HG02852 (cell line): Measurements from ENCODE around the gene ATG7.
"Not testable (repeated sequence)": the region's sequence is repeated elsewhere in the genome, so short reads cannot be mapped to it uniquely, and the experiment has no call there.

Experiments used
- ATAC-seq: cut with Tn5 transposase; IDR thresholded peaks from one replicate; pipeline ENCODE4 v1.9.1; 2021; ENCODE audit warnings: mild to moderate bottlenecking, moderate library complexity; ENCODE audit not compliant: unreplicated experiment

The ATG7 gene

DNA sequence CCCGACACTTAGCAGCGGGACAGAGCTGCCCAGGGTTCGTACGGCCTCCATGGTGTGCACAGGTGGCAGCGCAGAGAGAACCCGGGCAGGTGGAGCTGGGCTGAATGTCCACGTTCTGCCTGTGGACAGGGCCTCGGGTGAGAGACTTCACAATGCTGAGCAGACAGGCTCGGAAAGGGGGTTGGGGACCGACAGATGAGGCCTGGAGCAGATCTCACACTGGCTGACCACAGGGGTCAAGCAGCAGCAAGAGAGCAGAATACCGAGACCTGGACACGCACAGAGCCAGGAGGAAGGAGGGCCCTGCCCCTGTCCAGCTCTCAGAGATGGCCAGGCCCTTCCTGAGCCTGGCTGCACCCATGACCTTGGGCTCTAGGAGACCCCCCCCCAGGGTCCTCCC is 288.5 kb downstream of the ATG7 start:
- ATAC-seq: no peak

DNA sequence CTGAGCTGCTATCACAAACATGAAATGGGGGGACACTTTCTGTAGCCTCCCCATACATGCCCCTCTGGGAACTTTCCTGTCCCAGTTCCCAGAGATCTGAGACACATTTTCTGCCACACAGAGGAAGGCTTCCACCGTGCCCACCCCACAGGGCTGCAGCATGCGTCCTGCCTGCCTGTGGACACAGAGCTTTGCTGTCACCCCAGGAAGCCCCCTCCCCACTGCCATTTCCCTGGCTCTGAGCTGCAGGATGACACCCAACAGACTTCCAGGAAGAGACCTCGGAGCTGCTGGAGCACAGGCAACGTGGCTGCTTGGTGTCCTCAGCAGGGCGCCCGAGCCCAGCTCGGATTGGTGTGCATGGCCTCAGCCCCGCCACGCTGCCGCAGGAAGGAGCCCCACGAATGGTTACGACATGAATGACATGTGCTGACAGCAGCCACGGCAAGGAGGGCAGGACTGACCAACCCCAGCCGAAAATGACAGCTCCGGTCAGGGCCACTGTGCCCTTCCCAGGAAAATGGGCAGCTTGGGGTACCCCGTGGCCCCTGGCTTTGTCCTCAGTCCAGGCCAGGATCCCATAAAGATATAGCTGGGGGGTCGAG is 290.2 kb downstream of the ATG7 start:
- ATAC-seq: no peak

DNA sequence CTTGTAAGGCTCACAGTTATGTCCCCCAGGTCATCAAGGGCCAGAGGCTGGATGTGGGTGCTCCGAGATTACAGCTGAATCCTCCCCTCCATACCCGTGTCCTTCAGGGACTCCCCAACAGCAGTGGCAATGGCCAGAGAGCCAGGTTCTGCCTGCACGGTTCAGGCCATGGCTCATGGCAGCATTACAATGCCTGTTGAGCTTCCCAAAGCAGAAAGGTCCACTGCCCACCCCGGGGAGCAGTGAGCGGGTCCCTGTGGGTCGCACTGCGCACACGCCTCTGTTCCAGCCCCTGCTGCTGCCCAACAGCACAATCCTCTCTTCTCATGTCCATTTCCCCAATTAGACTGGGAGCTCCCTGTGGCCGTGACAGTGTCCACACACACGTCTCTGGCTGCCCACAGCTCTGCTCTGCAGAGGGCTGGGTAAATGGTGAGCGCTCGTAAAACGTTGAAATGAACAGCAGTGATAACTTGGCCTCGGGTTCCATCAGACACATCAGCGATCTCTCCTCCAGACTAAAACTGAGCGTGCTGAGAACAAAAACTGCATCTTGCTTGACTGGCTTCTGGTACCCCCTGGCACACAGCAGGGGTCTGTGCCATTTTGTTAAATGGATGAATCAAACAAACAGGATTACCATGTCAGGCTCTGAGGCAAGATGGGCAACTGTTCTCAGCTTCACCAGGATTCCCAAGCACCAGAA is 291.1 kb downstream of the ATG7 start:
- no peak for ATAC-seq

DNA sequence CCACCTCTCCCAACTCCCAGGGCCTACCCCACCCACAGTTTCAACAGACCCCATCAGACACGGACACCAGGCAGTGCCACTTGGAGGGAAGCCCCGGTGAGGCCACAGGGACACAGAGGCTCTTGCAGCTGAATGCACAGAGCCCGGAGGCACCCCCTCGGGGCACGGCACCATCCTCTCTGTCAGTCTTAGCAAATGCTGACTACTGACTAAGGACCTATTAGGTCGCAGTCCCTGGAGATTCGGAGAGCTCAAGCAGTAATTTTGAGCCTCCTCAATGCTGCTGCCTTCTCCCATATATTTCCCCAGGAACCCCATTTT is 291.6 kb downstream of the ATG7 start:
- no peak for ATAC-seq

DNA sequence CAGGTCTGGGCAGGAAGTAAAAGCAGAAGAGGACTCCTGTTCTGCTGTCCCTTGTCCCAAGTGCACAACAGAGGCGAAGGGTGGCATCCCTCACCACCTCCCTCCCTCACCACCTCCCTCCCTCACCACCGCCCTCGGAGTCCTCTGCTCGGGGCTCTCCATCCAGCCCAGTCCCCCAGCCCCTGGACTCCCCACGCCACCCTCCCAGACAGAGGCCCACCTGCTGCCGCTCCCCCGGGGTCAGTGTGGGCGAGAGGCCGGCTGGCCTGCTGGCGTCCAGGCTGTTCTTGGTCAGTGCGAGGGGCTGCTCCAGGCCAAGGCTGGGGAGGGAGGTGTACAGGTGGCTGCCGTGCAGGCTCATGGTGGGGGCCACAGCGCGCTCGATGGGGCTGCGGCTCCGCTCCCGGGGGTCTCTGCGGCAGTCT is 292.4 kb downstream of the ATG7 start:
- no peak for ATAC-seq

DNA sequence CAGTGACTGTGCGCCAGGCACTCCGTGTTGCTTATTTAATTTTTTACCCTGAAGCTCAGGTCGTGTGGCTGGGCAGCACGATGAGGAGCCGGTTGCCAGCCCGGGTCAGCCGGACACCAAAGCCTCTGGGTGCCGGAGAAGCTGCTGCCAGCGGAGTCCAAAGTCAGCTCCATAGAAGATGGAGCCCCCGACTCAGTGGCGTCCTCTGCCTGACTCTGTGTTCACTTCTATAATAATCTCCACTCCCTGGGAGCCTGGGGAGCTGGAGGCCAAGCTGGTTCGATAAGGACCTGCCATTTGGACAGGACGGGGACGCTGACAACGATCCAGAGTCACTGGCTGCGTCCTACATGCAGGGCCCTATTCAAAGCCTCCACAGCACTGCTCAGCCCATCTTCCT is 292.9 kb downstream of the ATG7 start:
- no peak for ATAC-seq

DNA sequence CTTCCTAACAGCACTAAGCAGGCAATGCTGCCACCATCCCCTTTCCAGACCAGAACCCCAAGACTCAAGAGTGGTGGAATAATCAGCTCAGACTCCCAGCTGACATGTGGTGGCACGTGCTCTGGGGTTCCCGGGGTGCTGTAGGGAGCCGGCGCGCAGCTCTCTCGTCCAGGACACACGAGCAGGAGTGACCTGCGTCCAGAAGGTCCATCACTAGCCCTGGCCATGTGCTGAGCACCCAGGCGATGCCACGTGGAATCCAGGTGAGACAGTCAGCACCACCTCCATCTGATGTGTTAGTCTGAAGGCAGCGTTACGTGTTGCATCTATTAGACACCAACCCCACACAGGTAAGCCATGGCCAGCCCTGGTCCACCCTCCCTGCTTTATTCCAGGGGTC is 293.3 kb downstream of the ATG7 start:
- ATAC-seq: no peak

DNA sequence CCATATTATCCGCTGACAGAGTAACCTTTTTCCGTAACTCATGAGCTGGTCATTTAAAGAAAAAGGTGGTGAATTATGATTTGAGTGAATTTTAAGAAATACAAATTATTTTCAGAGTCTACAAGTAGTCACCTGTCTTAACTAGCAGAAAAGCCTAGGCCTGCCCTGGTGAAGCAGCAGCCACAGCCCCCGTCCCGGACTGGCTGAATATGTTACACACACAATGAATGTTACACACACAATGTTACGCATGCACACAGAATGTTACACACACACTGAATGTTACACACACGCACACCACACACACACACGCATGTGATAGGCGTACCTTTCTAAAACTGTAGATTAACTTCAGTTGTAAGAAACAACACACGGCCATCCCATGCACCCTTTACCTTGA is 293.7 kb downstream of the ATG7 start:
- ATAC-seq: no peak

DNA sequence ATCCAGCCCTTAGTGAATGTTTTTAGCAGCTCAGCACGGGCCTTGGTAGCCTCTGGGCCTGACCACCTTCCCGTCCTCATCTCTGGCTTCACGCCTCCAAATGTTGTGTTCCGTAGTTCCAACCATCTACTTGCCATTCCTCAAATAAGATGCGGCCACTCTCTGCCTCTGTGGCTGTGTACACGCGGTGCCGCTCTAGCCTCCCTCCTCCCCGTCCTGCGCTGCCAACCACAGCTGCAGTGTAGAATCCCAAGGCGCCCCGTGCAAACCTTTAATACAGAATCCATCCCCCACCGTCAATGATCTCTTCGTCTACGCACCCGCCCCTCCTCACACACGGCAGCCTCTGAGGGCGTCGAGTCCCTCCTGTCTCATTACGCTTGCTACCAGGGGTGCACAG is 294.3 kb downstream of the ATG7 start:
- no peak for ATAC-seq

DNA sequence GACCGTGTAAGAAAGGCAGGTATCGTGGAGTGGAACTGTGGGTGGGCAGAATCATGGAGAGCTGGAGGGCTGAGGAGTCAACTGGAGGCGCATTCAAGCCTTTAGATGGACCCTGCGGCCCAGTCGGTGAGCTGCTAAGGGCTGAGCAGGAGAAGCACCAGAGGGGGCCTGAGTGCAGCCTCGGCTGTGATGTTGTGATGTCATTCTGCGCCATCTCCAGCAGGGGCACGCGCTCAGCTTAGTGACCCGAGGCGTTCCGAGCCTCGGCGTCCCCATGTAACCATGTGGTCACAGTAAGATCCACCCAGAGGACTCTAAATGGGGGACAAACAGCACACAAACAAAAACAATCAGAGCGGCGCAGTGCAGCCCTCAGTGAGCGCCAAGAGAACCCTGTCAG is 294.7 kb downstream of the ATG7 start:
- no peak for ATAC-seq

DNA sequence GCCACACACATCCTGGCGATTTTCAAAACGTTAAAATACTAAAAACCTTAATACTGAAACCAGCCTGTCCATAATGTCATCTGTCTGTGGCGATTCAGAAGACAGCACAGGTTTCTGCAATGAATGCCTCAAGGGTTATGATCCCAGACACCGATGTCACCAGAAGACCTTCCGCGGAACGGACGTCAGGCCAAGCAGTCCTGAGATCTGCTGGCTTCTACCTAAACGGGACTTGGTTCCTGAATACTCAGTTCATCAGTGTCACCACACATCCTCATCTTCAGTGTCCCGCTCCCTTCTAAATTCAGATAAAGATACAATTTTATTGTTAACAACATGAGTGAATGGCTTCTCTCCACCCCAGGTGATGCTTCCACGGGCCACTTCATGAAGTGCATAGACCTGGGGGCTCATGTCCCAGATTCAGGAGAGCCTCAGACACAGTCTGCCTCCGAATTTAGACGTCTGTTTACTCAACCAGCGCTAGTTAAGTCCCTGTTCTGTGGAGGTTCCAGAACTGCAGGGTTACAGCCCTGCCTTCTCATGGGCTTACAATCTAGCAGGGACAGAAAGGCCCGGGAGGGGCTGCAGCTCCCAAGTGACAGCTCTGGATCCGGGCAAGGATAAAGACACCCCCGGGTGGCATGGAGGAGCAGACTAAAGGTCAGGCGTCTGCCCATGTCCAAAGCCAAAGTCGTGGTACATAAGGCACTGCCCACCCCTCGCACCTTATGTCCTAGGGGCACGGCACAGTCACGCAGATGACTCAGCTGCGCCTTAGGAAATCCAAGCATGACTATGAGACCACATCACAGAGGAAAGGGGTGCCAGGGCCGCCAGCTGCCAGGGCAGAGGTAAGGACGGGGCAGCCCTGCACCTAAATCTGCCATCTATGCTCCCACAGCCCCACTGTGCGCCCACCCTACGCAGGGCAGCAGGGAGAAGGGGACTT is 295.6 kb downstream of the ATG7 start:
- ATAC-seq: no peak

DNA sequence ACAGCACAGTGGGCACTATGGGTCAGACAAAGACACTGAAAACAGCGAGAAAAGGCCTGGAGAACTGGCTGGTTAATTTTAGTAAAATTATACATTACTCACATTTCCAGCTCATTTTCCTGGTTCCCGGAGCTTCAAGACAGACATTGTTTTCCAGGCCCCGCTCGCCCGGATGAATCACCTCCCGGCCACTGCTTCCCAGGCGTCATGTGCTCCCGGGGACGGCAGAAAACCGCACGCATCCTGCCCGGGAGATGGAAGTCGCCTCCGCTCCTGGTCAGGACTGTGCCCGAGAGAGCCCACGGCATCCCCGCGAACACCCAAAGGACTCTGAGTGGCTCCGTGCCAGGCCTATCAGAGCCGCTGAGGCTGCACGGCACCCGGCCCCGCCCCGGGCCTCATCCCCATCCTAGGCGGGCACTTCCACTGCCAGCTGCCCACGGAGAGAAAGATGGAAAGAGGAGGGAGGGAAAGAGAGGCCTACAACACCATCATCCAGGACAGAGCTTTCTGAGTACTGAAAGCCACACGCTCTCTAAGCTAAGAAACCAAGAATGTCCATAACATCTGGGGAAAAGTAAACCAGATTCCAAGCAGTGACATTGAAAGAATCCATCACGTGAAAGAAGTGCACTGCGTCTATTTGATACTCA is 296.4 kb downstream of the ATG7 start:
- no peak for ATAC-seq

DNA sequence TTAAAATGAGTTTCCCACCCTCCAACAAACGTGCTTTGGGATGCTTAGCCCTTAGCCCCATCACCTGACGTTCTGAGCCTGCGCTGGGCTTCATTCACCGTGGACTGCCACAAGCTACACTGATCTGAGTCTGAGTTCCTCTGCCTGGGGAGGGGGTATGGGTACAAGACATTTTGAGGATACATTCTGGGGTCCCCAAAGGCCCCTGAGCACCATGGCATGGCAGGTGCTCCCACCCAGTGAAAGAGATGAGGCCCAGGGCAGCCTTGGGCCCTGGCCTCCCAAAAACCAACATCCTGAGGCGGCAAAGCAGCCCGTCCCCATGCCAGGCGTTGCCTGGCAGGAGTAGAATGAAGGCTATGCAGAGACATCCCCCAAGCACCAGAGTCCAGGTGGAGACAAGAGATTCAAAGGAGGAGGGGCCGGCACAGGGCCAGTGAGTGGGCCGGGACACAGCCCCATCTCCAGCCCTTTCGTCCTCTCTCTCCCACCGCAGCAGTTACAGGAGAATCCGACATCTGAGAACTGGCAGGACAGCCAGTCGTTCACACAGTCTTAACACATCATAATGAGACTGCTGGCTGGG is 297.1 kb downstream of the ATG7 start:
- no peak for ATAC-seq

DNA sequence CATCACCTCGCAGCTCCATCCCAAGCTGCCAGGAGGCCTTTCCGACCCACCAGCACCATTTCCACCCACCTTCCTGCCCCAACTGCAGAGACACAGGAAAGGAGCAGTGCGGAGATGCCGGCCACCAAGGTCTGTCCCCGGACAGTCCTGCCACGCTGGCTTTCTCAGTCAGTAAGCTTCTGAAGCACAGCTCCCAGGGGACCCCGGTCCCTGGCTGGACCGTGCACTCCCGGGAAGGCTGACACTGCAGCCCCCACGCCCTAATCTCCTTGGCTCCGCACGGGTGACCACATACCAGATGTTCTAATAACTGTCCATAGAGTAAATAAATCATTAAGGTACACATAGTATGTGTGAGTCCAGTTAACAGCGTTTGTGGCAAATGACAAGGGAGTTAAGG is 298.1 kb downstream of the ATG7 start:
- ATAC-seq: no peak

DNA sequence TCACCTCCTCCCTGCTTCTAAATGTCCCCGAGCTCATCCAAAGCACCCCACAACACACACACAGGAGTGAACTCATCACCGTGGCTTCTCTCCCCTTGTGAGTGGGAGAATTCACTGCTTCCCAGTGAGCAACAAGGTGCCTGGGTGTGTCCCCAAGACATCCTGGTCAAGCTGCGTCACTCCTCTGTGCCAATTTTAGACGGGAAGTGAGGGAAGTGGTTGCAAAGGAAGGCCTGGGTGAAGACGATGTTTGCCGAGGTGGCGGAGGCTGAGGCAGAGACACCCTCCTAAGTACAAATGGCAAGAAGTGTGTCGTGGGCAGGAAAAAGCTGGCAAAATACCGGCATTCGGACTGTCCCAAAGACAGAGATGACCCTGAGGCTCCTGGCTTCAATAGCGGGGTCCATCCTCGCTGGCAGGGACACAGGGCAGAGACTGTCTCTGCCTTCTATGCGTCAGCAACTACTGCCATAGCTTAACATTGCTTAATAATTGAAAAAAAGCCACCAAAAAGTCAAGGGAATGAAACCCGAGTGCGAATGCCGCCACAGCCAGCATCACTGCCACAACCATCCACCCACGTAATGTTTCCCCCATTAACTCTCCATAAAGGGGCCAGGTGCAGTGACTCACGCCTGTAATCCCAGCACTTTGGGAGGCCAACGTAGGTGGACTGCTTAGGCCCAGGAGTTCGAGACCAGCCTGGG is 298.7 kb downstream of the ATG7 start:
- ATAC-seq: no peak

DNA sequence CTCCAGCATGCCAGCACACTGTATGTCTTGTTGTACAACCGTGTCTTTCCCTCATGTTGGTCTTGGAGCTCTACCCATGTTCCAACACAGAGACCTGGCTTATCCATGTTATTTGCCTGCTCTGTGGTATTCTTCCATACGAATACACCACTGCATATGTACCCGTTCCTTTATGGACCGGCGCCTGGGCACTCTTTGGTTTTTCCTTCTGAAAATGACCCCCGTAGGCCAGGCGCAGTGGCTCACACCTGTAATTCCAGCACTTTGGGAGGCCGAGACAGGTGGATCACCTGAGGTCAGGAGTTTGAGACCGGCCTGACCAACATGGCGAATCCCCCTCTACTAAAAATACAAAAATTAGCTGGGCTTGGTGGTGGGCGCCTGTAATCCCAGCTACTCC is 300.5 kb downstream of the ATG7 start:
- ATAC-seq: not testable (repeated sequence)

DNA sequence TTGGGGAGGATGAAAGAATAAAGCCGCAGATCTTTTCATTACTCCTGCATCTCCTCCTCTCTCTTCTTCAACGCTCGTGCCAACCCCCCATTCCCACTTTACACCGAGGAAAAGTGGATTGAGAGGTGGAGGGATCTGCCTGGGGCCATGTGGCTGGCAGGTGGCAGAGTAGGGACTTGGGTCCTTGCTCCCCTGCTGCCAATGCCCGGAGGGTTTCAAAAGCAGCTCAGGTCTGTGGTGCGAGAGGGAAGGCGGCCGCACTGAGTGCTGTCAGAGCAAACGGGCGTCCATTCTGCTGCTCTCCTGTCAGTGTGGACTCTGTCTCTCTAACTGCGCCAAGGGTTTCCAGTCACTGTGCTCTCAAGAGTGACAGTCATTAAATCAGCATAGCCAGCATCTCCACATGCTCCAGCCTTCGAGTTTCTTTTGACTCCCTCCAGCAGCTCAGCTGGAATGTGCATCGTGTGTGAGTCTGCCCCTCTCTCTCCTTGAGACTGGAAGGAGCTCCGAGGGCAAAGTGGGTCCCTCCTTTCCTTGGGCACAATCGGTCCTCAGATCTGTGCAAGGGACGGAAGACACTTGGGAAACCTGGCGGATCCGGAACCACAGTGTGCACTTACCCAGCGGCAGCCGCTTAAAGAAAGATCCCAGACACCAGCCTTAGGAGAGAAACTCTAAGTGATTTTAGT is 302.9 kb downstream of the ATG7 start:
- ATAC-seq: no peak

DNA sequence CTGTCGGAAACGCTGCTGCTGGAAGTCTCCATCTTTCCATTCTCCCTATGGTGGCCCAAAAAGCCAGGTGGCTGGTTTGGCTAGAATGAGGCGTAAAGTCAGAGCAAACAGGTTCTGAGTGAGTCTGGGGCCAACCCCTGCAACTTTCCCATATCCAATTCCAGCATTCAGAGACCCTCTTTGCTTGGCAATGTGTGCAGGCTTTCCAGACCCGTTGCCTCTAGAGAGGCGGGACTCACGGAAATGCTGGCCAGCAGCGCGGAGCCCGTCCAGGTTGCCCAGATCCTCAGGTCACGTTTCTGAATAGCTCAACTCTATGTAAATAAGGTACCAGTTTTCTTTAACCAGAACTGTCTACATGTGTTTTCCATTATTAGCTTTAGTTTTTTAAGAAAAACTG is 303.5 kb downstream of the ATG7 start:
- no peak for ATAC-seq

DNA sequence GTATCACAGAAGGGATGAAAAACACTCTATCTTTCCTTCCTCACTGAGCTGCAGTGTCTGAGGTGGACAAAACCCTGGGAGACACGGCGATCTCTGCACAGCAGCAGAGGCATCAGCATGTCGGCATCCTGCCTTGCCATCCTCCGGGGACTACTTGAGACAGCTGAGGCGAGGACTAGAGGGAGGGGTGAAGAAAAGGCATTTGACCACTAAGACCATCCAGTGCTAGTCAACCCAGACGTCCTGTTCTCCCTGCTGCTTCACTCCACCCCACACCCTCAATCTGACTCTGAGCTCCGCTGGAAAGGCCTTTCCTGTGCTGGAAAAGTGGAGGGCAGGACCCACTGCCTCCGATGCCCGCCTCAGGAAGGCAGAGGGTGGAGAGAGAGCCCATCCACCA is 304.3 kb downstream of the ATG7 start:
- ATAC-seq: no peak

DNA sequence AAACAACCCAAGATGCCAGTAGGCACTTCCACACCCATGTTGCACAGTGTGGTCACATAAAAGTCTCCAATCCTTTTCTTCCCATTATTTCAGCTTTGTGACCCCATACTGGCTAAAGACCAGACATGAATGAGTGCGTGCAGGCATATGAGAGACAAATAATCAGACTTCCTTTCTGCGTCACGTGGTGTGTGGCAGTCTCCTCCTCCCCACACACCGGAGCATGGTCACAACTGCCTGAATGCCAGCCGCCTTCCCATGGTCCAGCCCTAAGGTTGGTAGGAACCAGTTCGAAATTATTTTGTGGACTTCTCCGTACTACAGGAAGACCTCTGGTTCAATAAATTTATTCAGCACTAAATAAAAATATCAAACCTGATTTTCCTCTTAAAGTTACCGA is 306.0 kb downstream of the ATG7 start:
- ATAC-seq: no peak
